LHCN-M2 (cell line): ENCODE measurements around the gene TFRC. TPM values are rescaled to one million over a fixed set of nuclear protein-coding genes. Genes with fewer than 3 reads are reported as not detected.
"Not testable (repeated sequence)": the region's sequence is repeated elsewhere in the genome, so short reads cannot be mapped to it uniquely, and the experiment has no call there.

Experiments used
- DNase-seq: peaks from one replicate; pipeline ENCODE4 v3.0.0-alpha.2; 2012; ENCODE audit warnings: low read depth
- total RNA-seq: library from RNA; depleted of rRNA; stranded (reverse); fragments of >200 nt; gene quantifications from 2 replicates; pipeline ENCODE4 v1.2.3, GENCODE V29; 2014

Gene TFRC
- total RNA-seq, 1 experiment from 2014 or later, result 187 TPM

GRCh38 chr3:196082619-196082971, 705 bp upstream of the TFRC start:
- no peak for DNase-seq

GRCh38 chr3:196081002-196081833, 672 bp downstream of the TFRC start:
- DNase-seq, result peak; percentile 42

- not testable (repeated sequence) for DNase-seq
Observed at GRCh38 chr3:196080101-196080846, 1.6 kb downstream of the TFRC start.

- DNase-seq, result no peak
Observed at GRCh38 chr3:196079682-196080081, 2.2 kb downstream of the TFRC start.

- no peak for DNase-seq
Observed at GRCh38 chr3:196075013-196075412, 6.9 kb downstream of the TFRC start.

- DNase-seq, result peak; percentile 62
Observed at GRCh38 chr3:196073255-196073753, 8.6 kb downstream of the TFRC start.

GRCh38 chr3:196072313-196072712, 9.6 kb downstream of the TFRC start:
- DNase-seq, result no peak

GRCh38 chr3:196068812-196069211, 13.1 kb downstream of the TFRC start:
- DNase-seq, result not testable (repeated sequence)

- DNase-seq, result no peak
Observed at GRCh38 chr3:196067439-196067838, 14.5 kb downstream of the TFRC start.

- DNase-seq, result no peak
Observed at GRCh38 chr3:196063971-196064370, 17.9 kb downstream of the TFRC start.

GRCh38 chr3:196063456-196063855, 18.4 kb downstream of the TFRC start:
- DNase-seq, result peak; percentile 54

GRCh38 chr3:196063049-196063448, 18.8 kb downstream of the TFRC start:
- no peak for DNase-seq

GRCh38 chr3:196060834-196061233, 21.1 kb downstream of the TFRC start:
- DNase-seq, result no peak

GRCh38 chr3:196057760-196058331, 24.0 kb downstream of the TFRC start:
- no peak for DNase-seq

- DNase-seq, result not testable (repeated sequence)
Observed at GRCh38 chr3:196056371-196056770, 25.5 kb downstream of the TFRC start.

- no peak for DNase-seq
Observed at GRCh38 chr3:196055683-196056270, 26.1 kb downstream of the TFRC start.

GRCh38 chr3:196055240-196055639, 26.6 kb downstream of the TFRC start:
- DNase-seq, result no peak

GRCh38 chr3:196054661-196055060, 27.2 kb downstream of the TFRC start:
- no peak for DNase-seq

- no peak for DNase-seq
Observed at GRCh38 chr3:196053487-196053886, 28.4 kb downstream of the TFRC start.

GRCh38 chr3:196051282-196052076, 30.4 kb downstream of the TFRC start:
- no peak for DNase-seq

- no peak for DNase-seq
Observed at GRCh38 chr3:196050597-196050996, 31.3 kb downstream of the TFRC start.
